ENCODE measurements around the gene CKAP2.

CKAP2 gene

GRCh38 chr13:52414051-52414450, 41.2 kb upstream of the CKAP2 start:
- TF ChIP-seq CTCF (IDR thresholded peaks at IDR 0.05; ENCODE audit: extremely low read depth, missing control alignments): no peak
- no peak for DNase-seq (ENCODE audit: low spot score)

GRCh38 chr13:52414963-52415362, 40.3 kb upstream of the CKAP2 start:
- DNase-seq (ENCODE audit: low spot score): no peak
- TF ChIP-seq CTCF (IDR thresholded peaks at IDR 0.05; ENCODE audit: extremely low read depth, missing control alignments): no peak

- no peak for TF ChIP-seq CTCF (IDR thresholded peaks at IDR 0.05; ENCODE audit: extremely low read depth, missing control alignments)
- DNase-seq (ENCODE audit: low spot score): no peak
These were observed 36.2 kb upstream of the CKAP2 start for GRCh38 chr13:52419080-52419479.

- TF ChIP-seq CTCF (IDR thresholded peaks at IDR 0.05; ENCODE audit: extremely low read depth, missing control alignments): no peak
- no peak for DNase-seq (ENCODE audit: low spot score)
These were observed 34.1 kb upstream of the CKAP2 start for GRCh38 chr13:52421216-52421615.

GRCh38 chr13:52428295-52428694, 27.0 kb upstream of the CKAP2 start:
- no peak for TF ChIP-seq CTCF (IDR thresholded peaks at IDR 0.05; ENCODE audit: extremely low read depth, missing control alignments)
- no peak for DNase-seq (ENCODE audit: low spot score)

- no peak for TF ChIP-seq CTCF (IDR thresholded peaks at IDR 0.05; ENCODE audit: extremely low read depth, missing control alignments)
- DNase-seq (ENCODE audit: low spot score): no peak
These were observed 22.8 kb upstream of the CKAP2 start for GRCh38 chr13:52432456-52432855.

- DNase-seq (ENCODE audit: low spot score): no peak
- no peak for TF ChIP-seq CTCF (IDR thresholded peaks at IDR 0.05; ENCODE audit: extremely low read depth, missing control alignments)
These were observed 9.0 kb upstream of the CKAP2 start for GRCh38 chr13:52446265-52446664.

Data from GM20000 (cell line).